Measurements from ENCODE around the gene PCBP2.

DNA sequence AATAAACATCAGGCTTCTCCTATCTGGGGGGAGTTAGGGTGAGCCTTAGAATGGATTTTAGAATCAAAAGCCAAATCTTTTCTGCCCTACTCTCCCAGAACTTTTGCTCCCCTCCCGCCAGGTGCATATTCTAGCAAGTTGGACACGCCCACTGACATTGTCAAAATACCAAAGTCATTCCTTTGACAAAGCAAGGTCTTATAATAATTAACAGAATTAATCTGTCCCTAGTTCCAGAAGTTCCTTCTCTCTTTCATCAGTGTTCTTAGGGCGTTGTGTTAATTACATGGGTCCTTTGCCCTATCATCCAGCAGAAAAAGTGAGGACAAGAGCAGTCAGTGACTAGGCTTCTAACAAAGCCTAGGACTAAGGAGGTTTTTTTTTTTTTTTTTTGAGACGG lies 7.9 kb upstream of the PCBP2 start:
- no peak for TF ChIP-seq ZC3H10 (CRISPR knock-in tag; IDR thresholded peaks at IDR 0.05)
- TF ChIP-seq, protein P1, sequence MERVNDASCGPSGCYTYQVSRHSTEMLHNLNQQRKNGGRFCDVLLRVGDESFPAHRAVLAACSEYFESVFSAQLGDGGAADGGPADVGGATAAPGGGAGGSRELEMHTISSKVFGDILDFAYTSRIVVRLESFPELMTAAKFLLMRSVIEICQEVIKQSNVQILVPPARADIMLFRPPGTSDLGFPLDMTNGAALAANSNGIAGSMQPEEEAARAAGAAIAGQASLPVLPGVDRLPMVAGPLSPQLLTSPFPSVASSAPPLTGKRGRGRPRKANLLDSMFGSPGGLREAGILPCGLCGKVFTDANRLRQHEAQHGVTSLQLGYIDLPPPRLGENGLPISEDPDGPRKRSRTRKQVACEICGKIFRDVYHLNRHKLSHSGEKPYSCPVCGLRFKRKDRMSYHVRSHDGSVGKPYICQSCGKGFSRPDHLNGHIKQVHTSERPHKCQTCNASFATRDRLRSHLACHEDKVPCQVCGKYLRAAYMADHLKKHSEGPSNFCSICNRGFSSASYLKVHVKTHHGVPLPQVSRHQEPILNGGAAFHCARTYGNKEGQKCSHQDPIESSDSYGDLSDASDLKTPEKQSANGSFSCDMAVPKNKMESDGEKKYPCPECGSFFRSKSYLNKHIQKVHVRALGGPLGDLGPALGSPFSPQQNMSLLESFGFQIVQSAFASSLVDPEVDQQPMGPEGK (CRISPR knock-in tag; IDR thresholded peaks at IDR 0.05; ENCODE audit: borderline replicate concordance), result no peak
- no peak for TF ChIP-seq ZNF8 (CRISPR knock-in tag; IDR thresholded peaks at IDR 0.05)
- TF ChIP-seq BACH2 (CRISPR knock-in tag; IDR thresholded peaks at IDR 0.05; ENCODE audit: borderline replicate concordance), result no peak
- TF ChIP-seq SNAI2 (CRISPR knock-in tag; IDR thresholded peaks at IDR 0.05), result no peak
